K562 (cell line): ENCODE results near the gene ADIPOR2. TPM values are rescaled to one million over a fixed set of nuclear protein-coding genes. Genes with fewer than 3 reads are reported as not detected.

Source experiments
- ATAC-seq: fragments of 200-7000 bp; cut with Tn5 transposase; 3 replicates; pipeline ENCODE4 v1.9.1; 2020; ENCODE audit warnings: moderate library complexity
- BruUV-seq: library from RNA; stranded (reverse); fragments of 400-500 nt; replicated peaks from 2 replicates; lab custom pipeline; 2021; lab: Mats Ljungman, UMichigan
- CTCF ChIA-PET: fragments of 300-600 bp; formaldehyde crosslinking; extraction: SDS; loops from one replicate; lab custom pipeline; 2021; ENCODE audit warnings: low intra/inter-chr PET ratio; lab: Yijun Ruan, JAX
- POLR2A ChIA-PET: fragments of 300-600, 350-650 bp; sonication (Branson Sonifier 250); formaldehyde crosslinking; extraction: SDS; loops from one replicate; lab custom pipeline; 2021; ENCODE audit warnings: antibody characterized with exemption, inconsistent platforms; lab: Yijun Ruan, JAX
- DNase-seq, 4 experiments: peaks; one replicate each; pipeline versions ENCODE4 v3.0.0 to v3.0.0-alpha.2; 2011 to 2018; ENCODE audit warnings: low spot score in 3 of 4, mixed read lengths in 3 of 4; ENCODE audit errors: extremely low read depth in 1 of 4
- FAIRE-seq: peaks from 2 replicates; lab custom pipeline; 2011; peaks lifted over from hg19 to GRCh38; lab: Jason Lieb, UNC
- H2AFZ ChIP-seq: 2 replicates; pipeline ENCODE4 v1.6.0; 2011; ENCODE audit warnings: low read depth, low read length, control low read depth, inconsistent platforms
- H3K27ac ChIP-seq: fragments of 200-600 bp; 3 replicates; pipeline ENCODE4 v1.8.0; 2011; ENCODE audit warnings: low read depth, mild to moderate bottlenecking, control low read depth, inconsistent platforms, low read length, moderate library complexity, mixed read lengths; ENCODE audit errors: extremely low read depth
- H3K27me3 ChIP-seq, 2 experiments: fragments of 300-600 bp in 1 of 2; 2 replicates in 1 of 2; 3 replicates in 1 of 2; pipeline versions ENCODE4 v1.6.0 to v1.8.0; 2011; ENCODE audit warnings: inconsistent platforms in 2 of 2, low read length in 2 of 2, mild to moderate bottlenecking in 1 of 2, mixed read lengths in 1 of 2, moderate library complexity in 1 of 2; ENCODE audit not compliant: control insufficient read depth in 2 of 2, insufficient read depth in 2 of 2
- H3K36me3 ChIP-seq: fragments of 300-600 bp; 3 replicates; pipeline ENCODE4 v1.8.0; 2011; ENCODE audit warnings: mild to moderate bottlenecking, low read length, inconsistent platforms; ENCODE audit not compliant: control insufficient read depth, insufficient read depth
- H3K4me1 ChIP-seq, 2 experiments: fragments of 200-600 bp in 1 of 2; replicated peaks in 1 of 2; 2 replicates in 1 of 2; 3 replicates in 1 of 2; pipeline versions ENCODE4 v1.5.1 to v1.8.0; 2011; ENCODE audit warnings: inconsistent platforms in 2 of 2, low read length in 2 of 2, mild to moderate bottlenecking in 1 of 2, mixed read lengths in 1 of 2, moderate library complexity in 1 of 2; ENCODE audit not compliant: control insufficient read depth in 2 of 2, insufficient read depth in 2 of 2
- H3K4me2 ChIP-seq: 2 replicates; pipeline ENCODE4 v1.6.1; 2011; ENCODE audit warnings: low read length, control low read depth, inconsistent platforms, mixed read lengths; ENCODE audit not compliant: insufficient read depth
- H3K4me3 ChIP-seq: fragments of 200-600 bp; sonication (generic), shearing (Covaris generic); 2 replicates; pipeline ENCODE4 v1.5.1; 2016; ENCODE audit warnings: control low read depth, inconsistent platforms
- H3K79me2 ChIP-seq: fragments of 200-600 bp; 3 replicates; pipeline ENCODE4 v1.8.0; 2011; ENCODE audit warnings: low read length, inconsistent platforms; ENCODE audit not compliant: control insufficient read depth, insufficient read depth
- H3K9ac ChIP-seq, 2 experiments: 2 replicates each; pipeline versions ENCODE4 v1.6.0 to v1.6.1; 2011; ENCODE audit warnings: low read depth in 2 of 2, low read length in 2 of 2, control low read depth in 1 of 2, inconsistent platforms in 1 of 2, mild to moderate bottlenecking in 1 of 2, mixed read lengths in 1 of 2; ENCODE audit not compliant: insufficient read depth in 1 of 2
- H3K9me1 ChIP-seq: one replicate; pipeline ENCODE4 v1.6.0; 2011; ENCODE audit warnings: inconsistent platforms, mild to moderate bottlenecking, low read length, moderate library complexity; ENCODE audit not compliant: control insufficient read depth, insufficient read depth
- H3K9me3 ChIP-seq: replicated peaks from 2 replicates; pipeline ENCODE4 v1.5.1; 2011; ENCODE audit warnings: low read depth, low read length, inconsistent platforms; ENCODE audit not compliant: control insufficient read depth, insufficient read depth
- H4K20me1 ChIP-seq: replicated peaks from 2 replicates; pipeline ENCODE4 v1.6.1; 2011; ENCODE audit warnings: low read length, inconsistent platforms, mixed read lengths; ENCODE audit not compliant: control insufficient read depth, insufficient read depth
- ARID2 ChIP-seq: fragments of 450-650 bp; IDR thresholded peaks from 2 replicates; pipeline ENCODE4 v1.6.1; 2017; ENCODE audit warnings: antibody characterized with exemption, mild to moderate bottlenecking
- BRF1 ChIP-seq: IDR thresholded peaks from 3 replicates; pipeline ENCODE4 v1.6.1; 2011; ENCODE audit warnings: borderline replicate concordance, mild to moderate bottlenecking; ENCODE audit not compliant: insufficient read length; ENCODE audit errors: extremely low read depth
- C11orf30 ChIP-seq: fragments of 450-650 bp; IDR thresholded peaks from 2 replicates; pipeline ENCODE4 v1.6.1; 2016; ENCODE audit warnings: low read depth, mild to moderate bottlenecking
- CHAMP1 ChIP-seq: fragments of 450-650 bp; IDR thresholded peaks from 2 replicates; pipeline ENCODE4 v1.6.1; 2016; ENCODE audit warnings: mild to moderate bottlenecking
- CREM ChIP-seq: IDR thresholded peaks from 2 replicates; pipeline ENCODE4 v1.6.1; 2014; ENCODE audit warnings: antibody characterized with exemption, low read depth
- GTF2B ChIP-seq: IDR thresholded peaks from 2 replicates; pipeline ENCODE4 v1.6.1; 2011; ENCODE audit not compliant: insufficient read length; ENCODE audit errors: extremely low read depth
- NELFE ChIP-seq: IDR thresholded peaks from 2 replicates; pipeline ENCODE4 v1.6.1; 2011; ENCODE audit warnings: mild to moderate bottlenecking; ENCODE audit not compliant: insufficient read depth, insufficient read length
- NFE2 ChIP-seq: IDR thresholded peaks from 2 replicates; pipeline ENCODE4 v1.6.1; 2014; ENCODE audit warnings: antibody characterized with exemption, low read depth
- SRSF9 ChIP-seq: fragments of 200-400 bp; formaldehyde crosslinking; IDR thresholded peaks from 2 replicates; pipeline ENCODE4 v1.6.1; 2017; ENCODE audit warnings: low read depth, low read length, borderline replicate concordance
- STAT5A ChIP-seq: IDR thresholded peaks from 2 replicates; pipeline ENCODE4 v1.6.1; 2012; ENCODE audit warnings: low read length, inconsistent platforms, borderline replicate concordance
- ZC3H8 ChIP-seq: fragments of 450-650 bp; IDR thresholded peaks from 2 replicates; pipeline ENCODE4 v1.6.1; 2017
- ZKSCAN3 ChIP-seq: fragments of 250-450 bp; sonication (Bioruptor Pico); IDR thresholded peaks from 2 replicates; pipeline ENCODE4 v1.4.0; 2020
- ZNF354B ChIP-seq: fragments of 250-450 bp; sonication (Bioruptor Pico); IDR thresholded peaks from 2 replicates; pipeline ENCODE4 v1.4.0; 2020
- ZNF507 ChIP-seq: conservative IDR thresholded peaks from 2 replicates; pipeline ENCODE4 v1.6.1; 2017; ENCODE audit warnings: missing genetic modification characterization, missing compliant biosample characterization
- WGBS: fragments of 100-300 bp; shearing (Covaris generic); methylation state at CpG from one replicate; pipeline ENCODE4 v1.1.6; 2016; ENCODE audit warnings: low coverage, mixed read lengths; ENCODE audit not compliant: insufficient coverage; ENCODE audit errors: missing lambda C conversion rate; 5-methylcytosine and 5-hydroxymethylcytosine counted together
- in situ Hi-C: fragments of 300-500 bp; cut with MboI; formaldehyde crosslinking; loops from 4 replicates; pipeline ENCODE4 v1.15.0; 2018; ENCODE audit warnings: inconsistent platforms, mixed read lengths
- intact Hi-C: fragments of 100-400 bp; cut with micrococcal nuclease; formaldehyde crosslinking; loops from 2 replicates; pipeline ENCODE4 v1.14.2; 2022
- polyA plus RNA-seq, 8 experiments: library from polyadenylated mRNA; depleted of rRNA in 4 of 8; stranded (reverse) in 5 of 8; unstranded in 3 of 8; fragments of >200 nt; fragmentation: Nextera tagmentation in 2 of 8; fragmentation: Illumina TruSeq in 1 of 8; extraction: Ambion mirVana in 2 of 8; extraction: Trizol in 1 of 8; gene quantifications; 2 replicates each; pipeline versions ENCODE4 v1.2.1 to v1.2.3, GENCODE V29; 2011 to 2014; ENCODE audit warnings: inconsistent platforms in 1 of 8, missing spikeins in 1 of 8
- total RNA-seq, 7 experiments: library from RNA; depleted of rRNA in 6 of 7; stranded (reverse); fragments of >200 nt in 6 of 7; fragmentation: Illumina TruSeq in 2 of 7; extraction: Trizol in 2 of 7; gene quantifications; 2 replicates each; pipeline versions ENCODE4 v1.2.1 to v1.2.3, GENCODE V29; 2011 to 2021; ENCODE audit warnings: low replicate concordance in 1 of 7
- TF ChIP-seq, protein P1 (sequence below), 2 experiments: fragments of 450-650 bp; IDR thresholded peaks; 2 replicates each; pipeline ENCODE4 v1.6.1; 2018; ENCODE audit warnings: mild to moderate bottlenecking in 2 of 2, low read depth in 1 of 2; ENCODE audit not compliant: partially characterized antibody in 2 of 2
- TF ChIP-seq, protein P2 (sequence below): fragments of 450-650 bp; IDR thresholded peaks from 2 replicates; pipeline ENCODE4 v1.6.1; 2016; ENCODE audit warnings: missing biosample characterization, missing genetic modification characterization

ADIPOR2 gene
- total and polyA plus RNA-seq, 9 of the 15 experiments (the other 6 are each of a cell fraction or from before 2014, with no cell fraction given), result 10.9 to 63.5 (median 46.0) TPM

DNA sequence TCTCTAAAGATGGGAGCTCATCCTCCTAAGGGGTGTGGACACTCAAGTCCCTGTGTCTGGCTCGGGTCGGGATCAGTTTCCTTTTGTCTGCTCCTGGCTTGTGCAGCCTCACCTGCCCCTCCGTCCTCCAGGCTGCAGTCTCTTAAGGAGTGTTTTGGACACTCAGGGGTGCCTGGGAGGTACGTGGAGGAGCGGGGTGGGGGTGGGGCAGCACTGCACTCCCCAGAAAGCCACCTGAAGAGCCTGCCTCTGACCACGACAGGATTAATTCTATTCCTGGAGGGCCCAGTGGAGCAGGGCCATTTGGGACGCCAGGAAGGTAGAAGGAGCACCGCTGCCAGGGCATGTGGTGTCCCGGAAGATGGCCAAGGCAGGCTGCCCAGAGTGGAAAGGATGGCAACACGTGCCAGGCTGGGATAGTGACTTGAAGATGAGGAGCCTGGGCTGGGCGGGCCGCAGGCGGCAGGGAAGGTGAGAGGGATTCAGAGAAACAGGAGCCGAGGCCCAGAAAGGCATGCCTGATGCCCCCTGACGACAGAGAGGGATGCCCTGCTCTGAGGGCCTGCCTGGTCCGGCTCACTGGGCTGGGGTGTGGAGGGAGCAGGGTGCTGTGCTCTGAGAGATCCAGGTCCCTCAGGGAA, 114.7 kb downstream of the ADIPOR2 start:
- no TSS peak for BruUV-seq
- Histone ChIP-seq H3K36me3 (no peaks in the 10 kb centered on the region), H2AFZ (no peak overlapping the region), H3K27me3 (no peaks in the 10 kb centered on the region), H3K79me2 (no peaks in the 10 kb centered on the region), H3K9ac (no peak overlapping the region), H3K9me1 (no peaks in the 10 kb centered on the region), H3K9me3 (no peaks in the 10 kb centered on the region), H3K27ac (no peak overlapping the region), H3K4me1 (peaks cover 19 to 25% of the 10 kb centered on the region in 2 experiments), H3K4me2 (no peak overlapping the region), H4K20me1 (no peaks in the 10 kb centered on the region), H3K4me3 (no peak overlapping the region)
- no peak for ATAC-seq
- in situ Hi-C loops, result no loop called here
- no peak for FAIRE-seq
- ChIA-PET POLR2A (interaction anchor here (0.6 kb wide), 1 partner anchor 153 kb away, joined by 3 read pairs; no protein-coding TSS in a partner anchor), CTCF (no interaction called here)
- intact Hi-C loops, result no loop called here
- WGBS, result 84% methylated on average over 12 of the region's 16 CpGs
- DNase-seq, result no peak
- TF ChIP-seq ARID2 (no peak), SRSF9 (no peak), CREM (no peak), CHAMP1 (no peak), NFE2 (no peak), ZC3H8 (no peak), BRF1 (no peak), GTF2B (no peak), STAT5A (no peak), NELFE (no peak), ZNF507 (no peak), C11orf30 (no peak), ZKSCAN3 (CRISPR knock-in tag) (no peak), ZNF354B (no peak)
- TF ChIP-seq, protein P1, sequence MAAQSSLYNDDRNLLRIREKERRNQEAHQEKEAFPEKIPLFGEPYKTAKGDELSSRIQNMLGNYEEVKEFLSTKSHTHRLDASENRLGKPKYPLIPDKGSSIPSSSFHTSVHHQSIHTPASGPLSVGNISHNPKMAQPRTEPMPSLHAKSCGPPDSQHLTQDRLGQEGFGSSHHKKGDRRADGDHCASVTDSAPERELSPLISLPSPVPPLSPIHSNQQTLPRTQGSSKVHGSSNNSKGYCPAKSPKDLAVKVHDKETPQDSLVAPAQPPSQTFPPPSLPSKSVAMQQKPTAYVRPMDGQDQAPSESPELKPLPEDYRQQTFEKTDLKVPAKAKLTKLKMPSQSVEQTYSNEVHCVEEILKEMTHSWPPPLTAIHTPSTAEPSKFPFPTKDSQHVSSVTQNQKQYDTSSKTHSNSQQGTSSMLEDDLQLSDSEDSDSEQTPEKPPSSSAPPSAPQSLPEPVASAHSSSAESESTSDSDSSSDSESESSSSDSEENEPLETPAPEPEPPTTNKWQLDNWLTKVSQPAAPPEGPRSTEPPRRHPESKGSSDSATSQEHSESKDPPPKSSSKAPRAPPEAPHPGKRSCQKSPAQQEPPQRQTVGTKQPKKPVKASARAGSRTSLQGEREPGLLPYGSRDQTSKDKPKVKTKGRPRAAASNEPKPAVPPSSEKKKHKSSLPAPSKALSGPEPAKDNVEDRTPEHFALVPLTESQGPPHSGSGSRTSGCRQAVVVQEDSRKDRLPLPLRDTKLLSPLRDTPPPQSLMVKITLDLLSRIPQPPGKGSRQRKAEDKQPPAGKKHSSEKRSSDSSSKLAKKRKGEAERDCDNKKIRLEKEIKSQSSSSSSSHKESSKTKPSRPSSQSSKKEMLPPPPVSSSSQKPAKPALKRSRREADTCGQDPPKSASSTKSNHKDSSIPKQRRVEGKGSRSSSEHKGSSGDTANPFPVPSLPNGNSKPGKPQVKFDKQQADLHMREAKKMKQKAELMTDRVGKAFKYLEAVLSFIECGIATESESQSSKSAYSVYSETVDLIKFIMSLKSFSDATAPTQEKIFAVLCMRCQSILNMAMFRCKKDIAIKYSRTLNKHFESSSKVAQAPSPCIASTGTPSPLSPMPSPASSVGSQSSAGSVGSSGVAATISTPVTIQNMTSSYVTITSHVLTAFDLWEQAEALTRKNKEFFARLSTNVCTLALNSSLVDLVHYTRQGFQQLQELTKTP (IDR thresholded peaks at IDR 0.05; ENCODE audit: low read depth in 1 of 2, partially characterized antibody in 2 of 2), result no peak
- TF ChIP-seq, protein P2, sequence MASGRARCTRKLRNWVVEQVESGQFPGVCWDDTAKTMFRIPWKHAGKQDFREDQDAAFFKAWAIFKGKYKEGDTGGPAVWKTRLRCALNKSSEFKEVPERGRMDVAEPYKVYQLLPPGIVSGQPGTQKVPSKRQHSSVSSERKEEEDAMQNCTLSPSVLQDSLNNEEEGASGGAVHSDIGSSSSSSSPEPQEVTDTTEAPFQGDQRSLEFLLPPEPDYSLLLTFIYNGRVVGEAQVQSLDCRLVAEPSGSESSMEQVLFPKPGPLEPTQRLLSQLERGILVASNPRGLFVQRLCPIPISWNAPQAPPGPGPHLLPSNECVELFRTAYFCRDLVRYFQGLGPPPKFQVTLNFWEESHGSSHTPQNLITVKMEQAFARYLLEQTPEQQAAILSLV, result no peak
